Neural progenitor cell (in vitro differentiated cells): ENCODE data around the gene EVI2A. TPM values are rescaled to one million over a fixed set of nuclear protein-coding genes. Genes with fewer than 3 reads are reported as not detected.
"Not testable (repeated sequence)": the region's sequence is repeated elsewhere in the genome, so short reads cannot be mapped to it uniquely, and the experiment has no call there.

Source experiments
- DNase-seq: peaks from one replicate; pipeline ENCODE4 v3.0.0-alpha.2; 2016; ENCODE audit warnings: low spot score
- H2AFZ ChIP-seq: fragments of 200-600 bp; sonication (generic); replicated peaks from 2 replicates; pipeline ENCODE4 v1.6.1; 2016; ENCODE audit warnings: antibody characterized with exemption
- H3F3A ChIP-seq: fragments of 200-600 bp; sonication (generic); 2 replicates; pipeline ENCODE4 v1.6.1; 2016; ENCODE audit warnings: antibody characterized with exemption, low read depth
- H3K27ac ChIP-seq: fragments of 200-600 bp; sonication (generic); 2 replicates; pipeline ENCODE4 v1.5.1; 2016; ENCODE audit warnings: mild to moderate bottlenecking
- H3K27me3 ChIP-seq: fragments of 200-600 bp; sonication (generic); 2 replicates; pipeline ENCODE4 v1.6.1; 2016; ENCODE audit warnings: mild to moderate bottlenecking, moderate library complexity
- H3K36me3 ChIP-seq: fragments of 200-600 bp; sonication (generic); 2 replicates; pipeline ENCODE4 v1.5.1; 2016
- H3K4me1 ChIP-seq: fragments of 200-600 bp; sonication (generic); 2 replicates; pipeline ENCODE4 v1.6.1; 2016; ENCODE audit warnings: mixed run types
- H3K4me2 ChIP-seq: fragments of 200-600 bp; sonication (generic); 2 replicates; pipeline ENCODE4 v1.6.1; 2016
- H3K4me3 ChIP-seq: fragments of 200-600 bp; sonication (generic); 2 replicates; pipeline ENCODE4 v1.5.1; 2016
- H3K79me2 ChIP-seq: fragments of 200-600 bp; sonication (generic); 2 replicates; pipeline ENCODE4 v1.6.1; 2016; ENCODE audit warnings: low read depth
- H3K9ac ChIP-seq: fragments of 200-600 bp; sonication (generic); 2 replicates; pipeline ENCODE4 v1.6.1; 2016
- H3K9me3 ChIP-seq: fragments of 200-600 bp; sonication (generic); 2 replicates; pipeline ENCODE4 v1.5.1; 2016; ENCODE audit warnings: low read depth
- H4K20me1 ChIP-seq: fragments of 200-600 bp; sonication (generic); 2 replicates; pipeline ENCODE4 v1.6.1; 2016; ENCODE audit warnings: low read depth
- H3K27ac Mint-ChIP-seq: 3 replicates; pipeline ENCODE4 v1.8.0; 2021; ENCODE audit warnings: mixed read lengths
- H3K27me3 Mint-ChIP-seq: 2 replicates; pipeline ENCODE4 v1.8.0; 2022; ENCODE audit warnings: low read depth, mild to moderate bottlenecking, inconsistent platforms, moderate library complexity, mixed read lengths; ENCODE audit not compliant: insufficient read depth
- H3K36me3 Mint-ChIP-seq: 3 replicates; pipeline ENCODE4 v1.8.0; 2021; ENCODE audit warnings: mixed read lengths
- H3K4me1 Mint-ChIP-seq: 3 replicates; pipeline ENCODE4 v1.8.0; 2021; ENCODE audit warnings: mixed read lengths
- H3K4me3 Mint-ChIP-seq: 3 replicates; pipeline ENCODE4 v1.8.0; 2021; ENCODE audit warnings: mild to moderate bottlenecking, moderate library complexity, mixed read lengths
- H3K9me3 Mint-ChIP-seq: 3 replicates; pipeline ENCODE4 v1.8.0; 2020; ENCODE audit warnings: mixed read lengths
- CTCF ChIP-seq: fragments of 200-600 bp; sonication (generic); IDR thresholded peaks from 2 replicates; pipeline ENCODE4 v1.5.1; 2017; ENCODE audit warnings: antibody characterized with exemption, mild to moderate bottlenecking
- EZH2 ChIP-seq: fragments of 200-600 bp; sonication (generic); IDR thresholded peaks from 2 replicates; pipeline ENCODE4 v1.6.1; 2017; ENCODE audit warnings: antibody characterized with exemption, mild to moderate bottlenecking, moderate library complexity
- EZH2phosphoT487 ChIP-seq: fragments of 200-600 bp; sonication (generic); IDR thresholded peaks from 2 replicates; pipeline ENCODE4 v1.6.1; 2017; ENCODE audit warnings: antibody characterized with exemption
- total RNA-seq: library from RNA; depleted of rRNA; stranded (reverse); fragments of >200 nt; gene quantifications from 2 replicates; pipeline ENCODE4 v1.2.3, GENCODE V29; 2015; ENCODE audit warnings: low replicate concordance

Gene EVI2A
- total RNA-seq, 1 donor from 2014 or later, result not detected

- DNase-seq, result no peak
- H3K27me3 ChIP-seq, result no peaks in the 10 kb centered on the region
- Mint-ChIP-seq H3K36me3 (peaks cover 20% of the 10 kb centered on the region), H3K4me3 (no peak overlapping the region), H3K4me1 (no peaks in the 10 kb centered on the region), H3K27ac (no peak overlapping the region), H3K9me3 (no peaks in the 10 kb centered on the region), H3K27me3 (no peaks in the 10 kb centered on the region)
- peaks cover 19% of the 10 kb centered on the region for H3K36me3 ChIP-seq
- H4K20me1 ChIP-seq, result no peaks in the 10 kb centered on the region
- no peaks in the 10 kb centered on the region for H3K9me3 ChIP-seq
- no peak overlapping the region for H3K4me3 ChIP-seq
- H3F3A ChIP-seq, result no peaks in the 10 kb centered on the region
- H3K4me1 ChIP-seq, result no peaks in the 10 kb centered on the region
- no peak overlapping the region for H3K27ac ChIP-seq
- H2AFZ ChIP-seq, result no peak overlapping the region
- TF ChIP-seq CTCF (no peak), EZH2phosphoT487 (no peak), EZH2 (no peak)
- H3K4me2 ChIP-seq, result no peak overlapping the region
- no peaks in the 10 kb centered on the region for H3K79me2 ChIP-seq
- no peak overlapping the region for H3K9ac ChIP-seq
These were observed 28.0 kb upstream of the EVI2A start for GRCh38 chr17:31349454-31349853.

GRCh38 chr17:31345191-31345747 lies 23.8 kb upstream of the EVI2A start:
- H3K36me3 ChIP-seq, H3K4me3 Mint-ChIP-seq, H3K27ac ChIP-seq, H3K9me3 Mint-ChIP-seq, H3K27me3 ChIP-seq, H3F3A ChIP-seq, H3K9ac ChIP-seq, H4K20me1 ChIP-seq, DNase-seq, H3K4me3 ChIP-seq, H3K9me3 ChIP-seq, H3K4me1 ChIP-seq, H2AFZ ChIP-seq, H3K4me1 Mint-ChIP-seq, H3K27ac Mint-ChIP-seq, H3K79me2 ChIP-seq, H3K27me3 Mint-ChIP-seq, H3K4me2 ChIP-seq: not testable (repeated sequence)
- H3K36me3 Mint-ChIP-seq, result peaks cover 19% of the 10 kb centered on the region

- H3K9me3 ChIP-seq, result no peaks in the 10 kb centered on the region
- H3K27ac ChIP-seq, result no peak overlapping the region
- H4K20me1 ChIP-seq, result no peaks in the 10 kb centered on the region
- H3K27me3 Mint-ChIP-seq, result no peaks in the 10 kb centered on the region
- no peak for DNase-seq
- no peaks in the 10 kb centered on the region for H3K9me3 Mint-ChIP-seq
- no peaks in the 10 kb centered on the region for H3K27me3 ChIP-seq
- no peak overlapping the region for H3K9ac ChIP-seq
- H3K27ac Mint-ChIP-seq, result no peak overlapping the region
- TF ChIP-seq CTCF (no peak), EZH2phosphoT487 (no peak), EZH2 (no peak)
- no peak overlapping the region for H2AFZ ChIP-seq
- no peak overlapping the region for H3K4me2 ChIP-seq
- no peak overlapping the region for H3K4me3 Mint-ChIP-seq
- H3K36me3 Mint-ChIP-seq, result peaks cover 31% of the 10 kb centered on the region
- H3K79me2 ChIP-seq, result no peaks in the 10 kb centered on the region
- no peak overlapping the region for H3K4me3 ChIP-seq
- H3K4me1 ChIP-seq, result no peaks in the 10 kb centered on the region
- H3K36me3 ChIP-seq, result peaks cover 3% of the 10 kb centered on the region
- no peaks in the 10 kb centered on the region for H3K4me1 Mint-ChIP-seq
- no peaks in the 10 kb centered on the region for H3F3A ChIP-seq
These were observed 18.7 kb upstream of the EVI2A start for GRCh38 chr17:31339906-31340661.

GRCh38 chr17:31329221-31329620 lies 7.8 kb upstream of the EVI2A start:
- H3K27ac Mint-ChIP-seq, result no peak overlapping the region
- H3K4me2 ChIP-seq, result no peak overlapping the region
- no peaks in the 10 kb centered on the region for H3K27me3 ChIP-seq
- no peaks in the 10 kb centered on the region for H4K20me1 ChIP-seq
- no peak overlapping the region for H2AFZ ChIP-seq
- no peak for TF ChIP-seq CTCF
- no peak for TF ChIP-seq EZH2phosphoT487
- no peak for TF ChIP-seq EZH2
- no peak overlapping the region for H3K27ac ChIP-seq
- H3K9me3 ChIP-seq, result no peaks in the 10 kb centered on the region
- peaks cover 15% of the 10 kb centered on the region for H3K36me3 Mint-ChIP-seq
- H3K9ac ChIP-seq, result no peak overlapping the region
- H3K4me3 Mint-ChIP-seq, result no peak overlapping the region
- no peaks in the 10 kb centered on the region for H3K4me1 Mint-ChIP-seq
- no peaks in the 10 kb centered on the region for H3K4me1 ChIP-seq
- no peaks in the 10 kb centered on the region for H3K9me3 Mint-ChIP-seq
- peaks cover 4% of the 10 kb centered on the region for H3K36me3 ChIP-seq
- no peaks in the 10 kb centered on the region for H3K79me2 ChIP-seq
- no peaks in the 10 kb centered on the region for H3K27me3 Mint-ChIP-seq
- no peaks in the 10 kb centered on the region for H3F3A ChIP-seq
- H3K4me3 ChIP-seq, result no peak overlapping the region
- DNase-seq, result no peak
